Stimulated activated CD4-positive, alpha-beta T cell treated with anti-CD3 and anti-CD28 coated beads, Interleukin-12 subunit alpha, Interleukin-12 subunit beta, amount 100 ng/mL, for 4 hours (primary cell): ENCODE results near the gene TRIM37.
A peak's percentile ranks its signal among the peaks of the same experiment; 100 is the strongest.
"Not testable (repeated sequence)": the region's sequence is repeated elsewhere in the genome, so short reads cannot be mapped to it uniquely, and the experiment has no call there.

Experiments used
- DNase-seq: peaks from one replicate; pipeline ENCODE4 v3.0.0-alpha.2; 2020

The TRIM37 gene

GRCh38 chr17:59106463-59107305, at the start of gene TRIM37:
Gene TRIM37, minus strand, starts transcription at chr17:59106880. Its CDS starts 419 bp downstream, at chr17:59106461.
- DNase-seq, result peak; percentile 96

GRCh38 chr17:59155439-59156177, 48.9 kb upstream of the TRIM37 start, which contains the start of gene PRR11:
Gene PRR11, plus strand, starts transcription at chr17:59155746. Its CDS starts 14,007 bp downstream, at chr17:59169753.
- DNase-seq, result peak; percentile 78

- peak; percentile 88 for DNase-seq
Observed at GRCh38 chr17:59154721-59155438, 48.2 kb upstream of the TRIM37 start, which contains the start of gene SKA2. Gene SKA2, minus strand, starts transcription at chr17:59155186. Its CDS starts 23 bp downstream, at chr17:59155163.

- peak; percentile 22 for DNase-seq
Observed at GRCh38 chr17:59154292-59154720, 47.6 kb upstream of the TRIM37 start.

DNA sequence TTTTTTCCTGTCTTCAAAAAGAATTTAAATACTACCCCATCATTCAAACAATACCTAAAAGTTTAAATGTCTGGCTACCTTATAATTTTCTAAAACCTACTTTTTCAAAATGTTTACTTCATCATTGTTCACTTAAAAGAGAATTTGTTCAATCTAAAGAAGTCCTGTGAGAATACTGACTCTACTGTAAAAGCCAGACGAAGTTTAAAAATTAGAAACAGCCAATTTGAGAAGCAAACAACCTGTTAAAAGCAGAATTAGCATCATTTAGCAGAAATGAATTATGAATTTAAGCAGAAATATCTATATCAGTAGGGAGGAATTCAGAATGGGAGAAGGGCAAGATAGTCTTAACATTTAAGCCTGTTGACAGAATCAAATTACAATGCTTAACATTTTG, 46.2 kb upstream of the TRIM37 start:
- no peak for DNase-seq

- no peak for DNase-seq
Observed at GRCh38 chr17:59151591-59151990, 44.9 kb upstream of the TRIM37 start.

- DNase-seq, result no peak
Observed at GRCh38 chr17:59151006-59151405, 44.3 kb upstream of the TRIM37 start.

- no peak for DNase-seq
Observed at GRCh38 chr17:59149841-59150511, 43.3 kb upstream of the TRIM37 start.

DNA sequence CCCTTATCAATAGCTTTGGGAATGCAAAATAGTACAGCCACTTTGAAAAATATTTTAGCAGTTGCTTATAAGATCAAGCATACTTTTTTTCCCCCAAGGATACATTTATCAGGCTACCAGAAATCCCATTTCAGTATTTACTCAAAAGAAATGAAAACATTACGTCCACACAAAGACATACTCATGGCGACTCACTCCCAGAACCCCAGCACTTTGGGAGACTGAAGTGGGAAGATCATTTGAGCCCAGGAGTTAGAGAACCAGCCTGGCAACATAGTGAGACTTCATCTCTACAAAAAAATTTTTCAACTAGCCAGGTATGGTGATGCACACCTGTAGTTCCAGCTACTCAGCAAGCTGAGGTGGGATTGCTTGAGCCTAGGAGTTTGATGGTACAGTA, 42.4 kb upstream of the TRIM37 start:
- DNase-seq, result no peak

GRCh38 chr17:59145571-59146096, 39.0 kb upstream of the TRIM37 start:
- DNase-seq, result no peak

GRCh38 chr17:59141860-59142259, 35.2 kb upstream of the TRIM37 start:
- no peak for DNase-seq

- DNase-seq, result no peak
Observed at GRCh38 chr17:59139939-59140338, 33.3 kb upstream of the TRIM37 start.

DNA sequence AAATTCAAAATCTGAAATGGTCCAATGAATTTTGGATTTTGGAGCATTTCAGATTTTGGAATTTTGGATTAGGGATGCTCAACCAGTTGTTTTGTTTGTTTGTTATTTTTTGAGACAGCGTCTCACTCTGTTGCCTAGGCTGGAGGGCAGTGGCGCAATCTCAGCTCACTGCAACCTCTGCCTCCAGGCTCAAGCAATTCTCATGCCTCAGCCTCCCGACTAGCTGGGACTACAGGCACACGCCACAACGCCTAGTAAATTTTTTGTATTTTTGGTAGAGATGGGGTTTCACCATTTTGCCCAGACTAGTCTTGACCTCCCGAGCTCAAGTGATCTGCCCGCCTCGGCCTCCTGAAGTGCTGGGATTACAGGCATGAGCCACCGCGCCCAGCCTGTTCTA, 31.7 kb upstream of the TRIM37 start:
- not testable (repeated sequence) for DNase-seq

DNA sequence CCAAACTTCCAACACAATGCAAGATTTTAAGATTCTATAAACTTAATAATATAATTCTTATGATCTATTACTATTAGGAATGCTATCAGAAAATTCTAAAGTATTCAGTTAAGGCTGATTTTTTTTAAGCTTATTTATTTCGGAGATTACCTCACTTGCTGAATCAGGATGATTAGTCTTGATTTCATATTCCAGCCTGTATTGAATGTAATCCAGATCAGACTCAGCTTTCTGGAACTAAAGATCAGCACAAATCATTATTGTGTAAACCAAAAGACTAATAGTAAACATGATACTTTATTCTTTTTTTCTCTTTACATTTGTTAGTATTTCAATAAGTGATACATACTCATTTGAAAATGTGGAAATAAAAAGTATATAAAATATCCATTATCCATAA, 24.5 kb upstream of the TRIM37 start:
- DNase-seq, result no peak

- no peak for DNase-seq
Observed at GRCh38 chr17:59129814-59130213, 23.1 kb upstream of the TRIM37 start.

DNA sequence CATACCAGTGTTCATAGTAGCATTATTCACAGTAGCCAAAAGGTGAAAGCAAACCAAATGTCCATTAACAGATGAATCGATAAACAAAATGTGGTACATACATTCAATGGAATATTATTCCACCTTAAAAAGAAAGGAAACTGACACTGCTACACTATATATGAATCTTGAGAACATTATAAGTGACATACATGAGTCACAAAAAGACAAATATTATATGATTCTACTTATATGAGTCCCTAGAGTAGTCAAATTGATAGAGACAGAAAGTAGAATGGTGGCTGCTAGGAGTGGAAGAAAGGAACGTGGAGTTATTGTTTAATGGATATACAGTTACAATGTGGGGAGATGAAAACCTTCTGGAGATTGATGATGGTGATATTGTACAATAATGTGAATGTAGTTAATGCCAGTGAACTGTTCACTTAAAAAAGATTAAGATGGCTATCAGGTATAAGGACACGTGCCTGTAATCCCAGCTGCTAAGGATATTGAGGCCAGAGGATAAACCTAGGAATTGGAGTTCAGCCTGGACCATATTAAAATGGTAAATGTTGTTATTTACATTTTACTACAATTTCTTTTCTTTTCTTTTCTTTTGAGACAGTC, 20.2 kb upstream of the TRIM37 start:
- DNase-seq, result no peak

DNA sequence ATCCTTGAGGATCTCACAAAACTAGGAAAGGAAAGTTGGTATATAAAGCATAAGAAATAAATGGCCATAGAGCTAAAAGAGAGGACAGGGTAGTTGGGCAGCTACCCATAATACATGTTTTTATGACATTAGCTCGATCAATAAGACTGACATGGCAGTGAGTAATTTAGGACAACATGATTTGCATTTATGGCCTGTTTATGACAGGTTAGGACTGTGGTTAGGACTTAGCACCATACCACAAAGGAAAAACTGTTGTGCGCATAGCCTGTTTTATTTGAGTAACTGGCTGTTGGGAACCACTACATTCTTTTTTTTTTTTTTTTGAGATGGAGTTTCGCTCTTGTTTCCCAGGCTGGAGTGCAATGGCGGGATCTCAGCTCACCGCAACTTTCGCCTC, 18.0 kb upstream of the TRIM37 start:
- DNase-seq, result no peak

DNA sequence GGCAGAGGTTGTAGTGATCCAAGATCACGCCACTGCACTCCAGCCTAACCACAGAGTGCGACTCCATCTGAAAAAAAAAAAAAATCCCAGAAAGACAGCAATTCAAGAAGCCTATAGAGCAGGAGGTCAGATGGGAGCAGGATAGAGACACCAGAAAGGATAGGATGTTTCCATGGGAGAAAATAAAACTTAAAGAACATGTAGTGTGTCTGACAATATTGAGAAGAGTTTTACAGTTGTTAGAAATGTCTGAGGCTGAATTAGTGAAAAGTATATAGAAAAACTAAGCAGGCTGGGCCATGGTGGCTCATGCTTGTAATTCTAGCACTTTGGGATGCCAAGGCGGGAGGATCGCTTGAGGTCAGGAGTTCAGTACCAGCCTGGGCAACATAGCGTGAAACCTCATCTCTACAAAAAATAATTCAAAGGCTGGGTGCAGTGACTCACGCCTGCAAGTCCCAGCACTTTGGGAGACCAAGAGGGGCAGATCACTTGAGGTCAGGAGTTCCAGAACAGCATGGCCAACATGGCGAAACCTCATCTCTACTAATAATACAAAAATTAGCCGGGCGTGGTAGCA, 15.3 kb upstream of the TRIM37 start:
- no peak for DNase-seq

- DNase-seq, result no peak
Observed at GRCh38 chr17:59115474-59115873, 8.8 kb upstream of the TRIM37 start.

GRCh38 chr17:59111539-59111938, 4.9 kb upstream of the TRIM37 start:
- DNase-seq, result no peak

GRCh38 chr17:59110973-59111372, 4.3 kb upstream of the TRIM37 start:
- no peak for DNase-seq
